K562 (cell line): ENCODE measurements around the gene VAMP8. TPM values are rescaled to one million over a fixed set of nuclear protein-coding genes. Genes with fewer than 3 reads are reported as not detected.

Experiments
- CBX1 ChIP-seq: sonication (generic); IDR thresholded peaks from 2 replicates; pipeline ENCODE4 v1.6.1; 2016; ENCODE audit warnings: antibody characterized with exemption, low read depth, mild to moderate bottlenecking
- CREB3 ChIP-seq: fragments of 450-650 bp; conservative IDR thresholded peaks from 2 replicates; pipeline ENCODE4 v1.6.1; 2016; ENCODE audit warnings: missing genetic modification characterization, low read depth, mild to moderate bottlenecking, missing compliant biosample characterization, moderate library complexity
- DEAF1 ChIP-seq: fragments of 450-650 bp; formaldehyde crosslinking; IDR thresholded peaks from 2 replicates; pipeline ENCODE4 v1.4.0; 2020; ENCODE audit warnings: mild to moderate bottlenecking, moderate library complexity
- HNRNPH1 ChIP-seq: fragments of 200-400 bp; formaldehyde crosslinking; optimal IDR thresholded peaks from 2 replicates; pipeline ENCODE3; 2017; ENCODE audit warnings: low read depth, mild to moderate bottlenecking, low read length, moderate library complexity
- MAFF ChIP-seq: IDR thresholded peaks from 2 replicates; pipeline ENCODE4 v1.6.1; 2012; ENCODE audit warnings: low read length, improper control_type of control experiment
- PTRF ChIP-seq: fragments of 450-650 bp; IDR thresholded peaks from 2 replicates; pipeline ENCODE4 v1.6.1; 2016; ENCODE audit warnings: mild to moderate bottlenecking, missing genetic modification characterization, missing compliant biosample characterization
- RHOXF2B ChIP-seq: fragments of 250-450 bp; sonication (Bioruptor Pico); conservative IDR thresholded peaks from 2 replicates; pipeline ENCODE4 v1.5.1; 2021
- ZBTB26 ChIP-seq: fragments of 450-650 bp; formaldehyde crosslinking; IDR thresholded peaks from 2 replicates; pipeline ENCODE4 v1.4.0; 2022; ENCODE audit warnings: missing genetic modification characterization
- ZNF586 ChIP-seq: fragments of 450-650 bp; formaldehyde crosslinking; conservative IDR thresholded peaks from 2 replicates; pipeline ENCODE4 v1.4.0; 2020; ENCODE audit warnings: mild to moderate bottlenecking, moderate library complexity
- ZNF76 ChIP-seq: fragments of 250-450 bp; sonication (Bioruptor Pico); IDR thresholded peaks from 2 replicates; pipeline ENCODE4 v1.4.0; 2020; ENCODE audit warnings: mild to moderate bottlenecking, moderate library complexity, borderline replicate concordance
- ZNF79 ChIP-seq: fragments of 250-450 bp; sonication (Bioruptor Pico); IDR thresholded peaks from 2 replicates; pipeline ENCODE4 v1.4.0; 2020; ENCODE audit warnings: low read depth, mild to moderate bottlenecking, moderate library complexity
- polyA plus RNA-seq, 8 experiments: library from polyadenylated mRNA; depleted of rRNA in 4 of 8; stranded (reverse) in 5 of 8; unstranded in 3 of 8; fragments of >200 nt; fragmentation: Nextera tagmentation in 2 of 8; fragmentation: Illumina TruSeq in 1 of 8; extraction: Ambion mirVana in 2 of 8; extraction: Trizol in 1 of 8; gene quantifications; 2 replicates each; pipeline versions ENCODE4 v1.2.1 to v1.2.3, GENCODE V29; 2011 to 2014; ENCODE audit warnings: inconsistent platforms in 1 of 8, missing spikeins in 1 of 8
- total RNA-seq, 7 experiments: library from RNA; depleted of rRNA in 6 of 7; stranded (reverse); fragments of >200 nt in 6 of 7; fragmentation: Illumina TruSeq in 2 of 7; extraction: Trizol in 2 of 7; gene quantifications; 2 replicates each; pipeline versions ENCODE4 v1.2.1 to v1.2.3, GENCODE V29; 2011 to 2021; ENCODE audit warnings: low replicate concordance in 1 of 7

Gene VAMP8
- total and polyA plus RNA-seq, 9 of the 15 experiments (the other 6 are each of a cell fraction or from before 2014, with no cell fraction given), result 107 to 571 (median 248) TPM

GRCh38 chr2:85578243-85579180 lies 1.1 kb downstream of the VAMP8 start (continued):
- no peak for TF ChIP-seq ZBTB26 (CRISPR knock-in tag)
- peak; percentile 69; the same call in 1 of the 2 replicates for TF ChIP-seq ZNF586 (CRISPR knock-in tag)
- no peak for TF ChIP-seq CBX1
- TF ChIP-seq MAFF, result no peak
- TF ChIP-seq DEAF1 (CRISPR knock-in tag), result no peak
- TF ChIP-seq PTRF (tag), result no peak
- TF ChIP-seq RHOXF2B (CRISPR knock-in tag), result no peak
- no peak for TF ChIP-seq ZNF79 (CRISPR knock-in tag)
- 0 out of 2 replicates have a peak, but pooled peaks have one; percentile 35 for TF ChIP-seq ZNF76
- no peak for TF ChIP-seq CREB3 (tag)
- TF ChIP-seq HNRNPH1, result no peak
